GM19372 (cell line): ENCODE results near the gene CDH4.
A peak's percentile ranks its signal among the peaks of the same experiment; 100 is the strongest.

ENCODE experiments used
- ATAC-seq: cut with Tn5 transposase; IDR thresholded peaks from one replicate; pipeline ENCODE4 v1.9.1; 2021; ENCODE audit warnings: mild to moderate bottlenecking, low read depth, moderate library complexity; ENCODE audit not compliant: unreplicated experiment

Gene CDH4

GRCh38 chr20:61902221-61902869, 650.3 kb downstream of the CDH4 start:
- ATAC-seq: no peak

DNA sequence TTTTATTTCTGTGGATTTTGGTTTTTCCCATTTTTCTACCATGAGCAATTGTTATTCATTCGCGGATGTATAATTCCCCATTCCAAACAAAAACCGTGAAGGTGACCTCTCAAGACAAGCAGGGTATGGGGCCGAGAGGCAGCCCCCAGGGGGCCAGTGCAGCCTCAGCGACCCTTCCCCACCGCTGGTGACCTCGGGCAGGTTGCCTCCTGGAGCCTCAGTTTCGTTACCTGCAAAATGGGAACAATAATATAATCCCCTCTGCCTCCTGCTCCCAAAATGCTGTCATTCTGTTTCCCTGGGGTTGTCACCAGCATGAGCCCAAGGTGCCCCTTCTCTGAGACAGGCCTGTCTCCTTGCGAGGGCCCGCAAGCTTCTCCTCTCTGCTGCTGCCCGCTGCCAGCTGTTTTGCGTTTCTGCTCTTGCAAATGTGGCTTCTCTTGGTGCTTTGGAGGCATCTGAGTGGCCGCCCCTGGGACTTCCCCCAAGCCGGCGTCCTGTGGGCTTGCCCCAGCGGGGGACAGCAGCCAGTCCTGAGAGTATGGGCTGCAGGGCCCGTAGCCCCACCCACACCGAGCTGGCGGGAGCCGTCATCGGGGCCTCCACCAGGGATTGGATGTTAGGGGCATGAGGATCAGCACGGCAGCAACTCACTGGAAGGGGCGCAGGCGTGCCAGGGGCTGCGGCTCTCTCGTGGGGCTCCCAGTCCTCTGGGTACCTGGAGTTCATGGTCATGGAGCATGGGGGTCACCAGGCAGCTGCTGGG, 651.7 kb downstream of the CDH4 start:
- no peak for ATAC-seq

GRCh38 chr20:61904456-61904855, 652.4 kb downstream of the CDH4 start:
- no peak for ATAC-seq

DNA sequence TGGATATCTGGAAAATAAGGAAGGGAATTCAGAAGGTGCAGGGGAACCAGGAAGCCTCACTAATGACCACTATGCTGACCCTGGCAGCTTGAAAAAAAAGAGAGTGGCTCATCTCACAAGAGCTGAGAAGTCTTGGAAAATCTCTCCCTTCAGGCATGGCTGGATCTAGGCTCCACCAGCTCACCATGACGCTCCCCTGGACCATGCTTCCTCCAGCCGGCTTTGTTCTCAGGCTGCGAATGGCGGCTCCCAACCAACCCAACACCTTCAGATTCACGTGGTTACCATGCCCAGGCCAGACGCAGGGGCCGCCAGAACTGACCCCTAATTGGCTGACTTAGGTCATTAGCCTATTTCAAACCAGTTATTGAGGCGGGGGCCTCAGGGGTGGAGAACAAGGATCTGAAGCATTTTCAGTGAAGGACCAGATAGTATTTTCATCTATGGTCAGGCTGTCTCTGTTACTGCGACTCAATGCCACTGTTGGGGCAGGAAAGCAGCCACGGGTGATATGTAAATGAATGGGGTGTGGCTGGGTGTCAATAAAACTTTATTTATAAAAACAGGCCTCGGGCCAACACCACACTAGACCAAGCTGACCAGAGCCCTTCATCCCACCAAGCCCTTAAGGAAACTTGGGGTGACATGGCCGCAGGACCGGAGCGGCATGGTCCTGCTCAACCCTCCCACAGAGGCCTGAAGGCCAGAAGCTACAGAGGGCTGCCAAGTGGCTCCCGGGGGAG, 653.9 kb downstream of the CDH4 start:
- ATAC-seq: no peak

DNA sequence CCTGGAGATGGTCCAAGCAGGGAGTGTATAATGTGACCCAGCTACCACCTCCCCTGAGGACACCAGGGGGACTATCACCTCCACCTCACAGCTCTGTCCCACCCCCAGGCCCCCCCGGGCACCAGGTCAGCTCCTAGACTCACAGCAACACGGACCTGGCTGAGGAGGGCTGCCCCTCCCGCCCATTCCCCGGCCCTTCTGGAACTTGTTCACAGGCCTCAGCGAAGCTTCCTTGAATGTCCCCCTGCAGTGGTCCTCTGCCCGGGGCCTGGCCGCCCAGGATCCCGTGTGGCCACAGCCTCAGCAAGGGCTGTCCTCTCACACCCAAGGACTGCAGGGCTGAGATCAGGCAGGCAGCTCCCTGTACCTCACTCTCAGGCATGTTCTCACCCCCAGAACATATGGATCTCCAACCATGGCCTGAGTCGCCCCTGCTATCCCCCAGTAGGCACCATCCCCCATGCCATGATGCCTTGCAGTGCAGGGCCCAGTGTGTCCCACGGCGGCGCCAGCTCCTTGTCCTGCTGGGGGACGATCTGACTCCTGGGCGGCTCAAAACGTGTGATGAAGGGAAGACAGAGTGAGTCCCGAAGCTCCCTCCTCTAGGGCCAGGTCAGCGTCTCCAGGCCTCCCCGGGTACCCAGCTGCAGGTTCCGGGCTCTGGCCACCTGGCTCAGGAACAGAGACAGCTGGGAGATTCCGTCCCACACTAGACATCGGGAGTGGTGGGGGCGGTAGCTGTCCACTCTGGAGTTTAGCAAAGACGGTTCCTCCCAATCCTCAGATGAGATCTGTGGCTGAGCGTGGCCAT, 655.2 kb downstream of the CDH4 start:
- ATAC-seq: no peak

- no peak for ATAC-seq
Observed at GRCh38 chr20:61908057-61909026, 656.3 kb downstream of the CDH4 start.

DNA sequence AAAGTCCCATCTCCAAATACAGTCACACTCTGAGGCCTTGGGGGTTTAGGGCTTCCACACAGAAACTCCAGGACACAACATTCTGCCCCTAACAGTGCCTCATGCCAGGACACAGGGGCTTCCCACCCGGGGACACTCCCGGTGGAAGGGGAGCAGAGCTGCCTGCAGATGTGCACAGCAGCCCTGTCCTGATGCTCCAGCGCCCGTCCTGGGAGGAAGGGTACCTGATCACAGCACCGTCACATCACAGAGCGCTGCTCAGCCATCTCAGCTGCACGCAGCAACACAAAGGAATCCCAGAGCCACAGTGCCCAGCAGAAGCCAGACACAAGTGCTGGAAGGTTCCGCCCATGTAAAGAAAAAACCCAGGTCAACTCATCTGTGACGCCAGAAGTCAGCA, 657.0 kb downstream of the CDH4 start:
- ATAC-seq: no peak

- no peak for ATAC-seq
Observed at GRCh38 chr20:61909821-61910220, 657.8 kb downstream of the CDH4 start.

- no peak for ATAC-seq
Observed at GRCh38 chr20:61911824-61912223, 659.8 kb downstream of the CDH4 start.

DNA sequence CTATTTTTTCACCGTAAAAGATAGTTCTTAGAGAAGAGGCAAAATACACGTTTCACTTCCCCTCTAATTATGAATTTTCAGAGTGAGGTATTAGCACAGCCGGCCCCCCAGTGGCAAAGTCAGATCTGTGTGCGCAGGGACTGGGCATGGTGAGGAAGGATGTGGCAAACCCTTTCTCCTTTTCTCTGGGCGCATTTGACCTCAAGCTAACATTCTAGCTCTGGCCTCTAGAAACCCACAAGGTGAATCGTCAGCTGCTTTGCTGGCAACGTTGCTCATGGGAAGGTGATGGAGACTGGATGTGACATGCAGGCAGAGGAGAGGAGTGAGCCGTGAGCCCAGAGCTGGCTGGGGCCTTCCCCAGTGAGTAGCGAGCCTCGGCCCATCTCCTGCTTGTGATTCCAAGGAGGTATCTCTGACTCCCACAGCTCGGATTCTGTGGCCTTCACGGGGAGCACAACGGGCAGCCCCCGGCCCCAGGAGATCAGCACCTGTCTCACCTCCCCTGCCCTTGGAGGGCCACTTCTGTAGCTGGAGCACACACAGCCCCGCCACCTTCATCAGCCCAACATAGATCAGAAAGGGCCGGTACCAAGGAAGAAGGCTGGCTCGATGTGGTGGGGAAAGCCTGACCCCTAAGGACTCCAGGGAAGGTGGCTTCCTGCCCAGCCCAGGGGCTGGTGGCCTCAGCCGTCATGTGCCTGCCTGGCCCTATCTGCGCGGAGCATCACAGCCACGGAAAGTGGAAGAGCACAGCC, 660.8 kb downstream of the CDH4 start:
- ATAC-seq: peak; percentile 65

GRCh38 chr20:61913423-61914225, 661.6 kb downstream of the CDH4 start:
- ATAC-seq: no peak

DNA sequence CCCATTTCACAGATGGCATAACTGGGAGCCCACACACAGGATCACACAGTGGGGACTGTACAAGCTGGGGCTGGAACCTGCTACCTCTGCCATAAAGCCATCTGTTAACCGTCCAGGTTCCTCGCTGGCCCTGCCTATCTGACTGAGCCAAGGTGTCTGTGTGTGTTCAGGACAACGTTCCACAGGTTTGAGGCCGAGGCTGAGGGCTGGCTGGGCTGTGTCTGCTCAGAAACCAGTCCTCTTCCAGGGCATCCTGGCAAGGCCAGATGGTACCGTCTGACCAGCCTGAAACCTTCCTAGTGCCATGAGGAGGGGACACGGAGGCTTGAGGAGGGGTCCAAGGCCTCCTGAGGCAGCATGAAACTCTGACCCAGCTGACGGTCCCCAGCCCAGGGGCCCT, 663.0 kb downstream of the CDH4 start:
- ATAC-seq: no peak

DNA sequence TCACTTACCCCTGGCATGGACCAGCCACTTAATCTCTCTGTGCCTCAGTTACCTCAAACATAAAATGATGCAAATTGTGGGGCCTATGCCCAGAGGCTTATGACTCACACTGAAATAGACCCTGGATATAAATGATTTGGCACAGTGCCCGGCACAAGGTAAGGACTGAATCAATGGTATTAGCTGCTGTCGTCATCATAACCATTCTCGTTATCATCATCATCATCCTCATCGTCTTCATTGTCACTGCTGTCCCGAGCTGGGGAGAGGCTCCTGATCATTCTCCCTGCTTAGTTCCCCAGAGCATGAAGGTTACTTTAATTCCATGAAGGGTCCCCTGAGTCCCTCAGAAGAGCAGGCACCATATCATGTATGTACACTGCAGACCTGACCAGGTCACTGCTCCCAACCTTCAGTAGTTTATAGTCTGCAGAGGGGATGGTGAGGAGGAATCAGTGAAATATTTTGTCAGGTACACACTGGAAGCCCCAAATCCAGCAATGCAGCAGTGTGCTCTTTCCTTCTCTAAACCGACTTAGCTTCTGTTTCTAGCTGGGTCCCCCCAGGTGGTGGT, 664.3 kb downstream of the CDH4 start:
- no peak for ATAC-seq

DNA sequence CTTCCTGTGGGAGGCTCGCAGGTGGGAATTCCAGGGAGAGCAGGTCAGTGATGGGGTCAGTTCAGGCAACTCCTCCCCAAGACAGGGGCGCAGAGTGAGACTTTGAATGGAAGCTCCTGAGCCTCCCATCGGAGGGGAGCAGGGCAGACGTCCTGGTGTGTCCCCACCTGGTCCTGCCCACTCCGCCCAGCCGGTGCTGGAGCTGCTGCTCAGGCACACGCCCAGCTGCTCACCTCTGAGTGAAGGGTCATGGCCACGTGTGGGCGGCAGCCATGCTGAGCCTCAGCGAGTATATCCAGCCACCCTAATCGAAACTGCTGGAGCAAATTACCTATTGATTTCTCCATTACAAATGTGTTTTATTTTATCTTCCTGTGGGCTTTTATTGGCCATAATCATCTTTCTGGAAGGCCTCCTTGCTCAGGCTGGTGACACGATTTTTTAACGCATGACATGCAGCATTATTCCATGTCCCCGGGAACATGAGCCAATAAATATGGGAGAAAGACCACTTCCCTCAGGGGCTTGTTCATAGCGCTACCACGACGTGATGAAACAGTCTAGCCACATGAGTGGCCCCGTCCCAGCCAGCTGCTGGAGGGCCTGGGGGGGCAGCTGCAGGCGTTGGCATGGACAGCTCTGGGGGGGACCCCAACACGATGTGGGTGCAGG, 665.5 kb downstream of the CDH4 start:
- no peak for ATAC-seq

DNA sequence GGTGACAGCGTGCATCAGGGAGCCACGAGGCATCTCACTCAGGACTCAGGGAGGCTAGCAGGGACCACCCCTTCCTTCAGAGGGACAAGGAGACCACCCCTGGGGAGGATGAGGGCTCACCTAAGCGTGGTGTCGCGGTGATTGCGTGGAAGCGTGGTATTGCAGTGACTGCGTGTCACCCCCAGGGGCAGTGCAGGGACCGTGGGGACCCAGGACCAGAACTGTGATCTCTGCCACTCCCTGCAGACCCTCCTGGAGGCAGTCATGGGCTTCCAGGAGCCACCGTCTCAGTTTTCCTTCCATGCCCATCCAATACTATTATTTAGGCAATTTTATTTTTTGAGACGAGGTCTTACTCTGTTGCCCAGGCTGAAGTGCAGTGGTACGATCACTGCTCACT, 666.5 kb downstream of the CDH4 start:
- ATAC-seq: no peak

GRCh38 chr20:61919239-61919638, 667.2 kb downstream of the CDH4 start:
- no peak for ATAC-seq

DNA sequence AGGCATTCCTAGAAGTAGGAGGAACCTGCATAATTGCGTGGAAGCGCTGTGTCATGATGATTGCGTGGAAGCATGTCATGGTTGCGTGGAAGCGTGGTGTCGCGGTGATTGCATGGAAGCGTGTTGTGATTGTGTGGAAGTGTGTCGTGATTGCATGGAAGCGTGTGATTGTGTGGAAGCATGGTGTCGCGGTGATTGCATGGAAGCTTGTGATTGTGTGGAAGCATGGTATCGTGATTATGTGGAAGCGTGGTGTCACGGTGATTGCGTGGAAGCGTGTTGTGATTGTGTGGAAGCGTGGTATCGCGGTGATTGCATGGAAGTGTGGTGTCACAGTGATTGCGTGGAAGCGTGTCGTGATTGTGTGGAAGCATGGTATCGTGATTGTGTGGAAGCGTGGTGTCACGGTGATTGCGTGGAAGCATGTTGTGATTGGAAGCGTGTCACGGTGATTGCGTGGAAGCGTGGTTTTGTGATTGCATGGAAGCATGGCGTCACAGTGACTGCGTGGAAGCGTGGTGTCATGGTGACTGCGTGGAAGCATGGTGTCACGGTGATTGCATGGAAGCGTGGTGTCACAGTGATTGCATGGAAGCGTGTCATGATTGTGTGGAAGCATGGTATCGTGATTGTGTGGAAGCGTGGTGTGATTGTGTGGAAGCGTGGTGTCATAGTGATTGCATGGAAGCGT, 667.8 kb downstream of the CDH4 start:
- no peak for ATAC-seq
